ENCODE results near the gene RERE.

The RERE gene

DNA sequence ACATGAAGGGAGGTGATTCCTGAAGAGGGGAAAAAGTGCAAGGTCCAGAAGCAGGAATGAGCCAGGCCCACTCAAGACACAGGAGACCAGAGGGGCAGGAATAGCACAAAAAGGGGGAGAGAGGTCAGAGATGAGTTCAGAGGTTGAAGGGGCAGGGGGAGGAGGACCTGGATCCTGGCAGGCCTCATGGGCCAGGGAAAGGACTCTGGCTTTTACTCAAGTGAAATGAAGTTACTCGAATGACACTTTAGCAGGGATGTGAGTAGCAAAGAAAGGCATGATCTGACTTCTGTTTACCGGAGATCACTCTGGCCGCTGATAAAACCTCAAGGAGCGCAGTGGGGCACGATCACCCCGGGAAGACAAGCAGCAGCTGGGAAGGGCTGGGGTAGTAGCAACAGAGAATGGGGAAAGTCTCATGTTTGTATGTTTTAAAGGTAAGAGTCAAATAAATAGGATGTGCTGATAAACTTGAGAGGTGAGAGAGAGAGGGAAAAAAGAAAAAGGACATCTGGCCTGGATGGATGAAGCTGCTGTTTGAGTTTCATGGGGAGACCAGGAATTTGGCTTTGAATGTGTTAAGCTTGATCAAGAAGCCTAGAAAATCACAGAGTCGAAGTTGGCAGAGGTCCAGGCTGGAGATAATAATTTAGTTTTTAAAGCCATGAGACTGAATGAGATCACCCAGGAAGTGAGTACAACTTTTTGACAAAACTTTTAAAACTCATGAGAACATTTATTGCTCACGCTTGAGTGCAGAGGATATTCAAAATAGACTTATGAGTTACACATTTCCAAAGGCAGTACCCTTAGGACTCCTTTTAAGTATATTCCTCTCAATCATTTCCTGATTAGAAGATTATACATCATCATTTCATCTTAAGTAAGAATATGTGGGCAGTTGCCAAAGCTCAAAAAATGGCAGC is 156.0 kb downstream of the RERE start (continued):
- TF ChIP-seq ZNF791 (tag by site-specific recombination; IDR thresholded peaks at IDR 0.05) (no peak), ZFP69B (tag by site-specific recombination; IDR thresholded peaks at IDR 0.05) (0 out of 2 replicates have a peak, but pooled peaks have one; percentile 14), ZSCAN5A (tag by site-specific recombination; IDR thresholded peaks at IDR 0.05) (no peak), ZNF366 (tag by site-specific recombination; conservative IDR thresholded peaks at IDR 0.05) (peak; percentile 91), ZNF600 (tag by site-specific recombination; IDR thresholded peaks at IDR 0.05) (peak; percentile 82), OSR2 (tag by site-specific recombination; IDR thresholded peaks at IDR 0.05) (peak; percentile 94), ZNF24 (tag by site-specific recombination; IDR thresholded peaks at IDR 0.05) (peak; percentile 68; the same call in 1 of the 2 replicates), FEZF1 (tag by site-specific recombination; IDR thresholded peaks at IDR 0.05) (peak; percentile 71; the same call in 1 of the 2 replicates), ZNF768 (tag by site-specific recombination; IDR thresholded peaks at IDR 0.05) (no peak), ZNF660 (tag by site-specific recombination; IDR thresholded peaks at IDR 0.05) (peak; percentile 79; the same call in 1 of the 2 replicates), ZBTB44 (tag by site-specific recombination; IDR thresholded peaks at IDR 0.05) (peak; percentile 34), ZNF341 (tag by site-specific recombination; IDR thresholded peaks at IDR 0.05; ENCODE audit: low read depth) (peak; percentile 19; the same call in 1 of the 2 replicates), PRDM1 (tag by site-specific recombination; IDR thresholded peaks at IDR 0.05) (peak; percentile 97), ZNF324 (tag by site-specific recombination; IDR thresholded peaks at IDR 0.05) (peak; percentile 41; the same call in 1 of the 2 replicates), ZNF2 (tag by site-specific recombination; IDR thresholded peaks at IDR 0.05) (0 out of 2 replicates have a peak, but pooled peaks have one; percentile 35), ZNF785 (tag by site-specific recombination; IDR thresholded peaks at IDR 0.05) (no peak), ZNF184 (tag by site-specific recombination; IDR thresholded peaks at IDR 0.05) (peak; percentile 79; the same call in 1 of the 2 replicates), ZBTB20 (tag by site-specific recombination; IDR thresholded peaks at IDR 0.05) (peak; percentile 39; the same call in 1 of the 2 replicates), ZBTB8A (tag by site-specific recombination; IDR thresholded peaks at IDR 0.05) (peak; percentile 41; the same call in 1 of the 2 replicates), SP7 (tag by site-specific recombination; IDR thresholded peaks at IDR 0.05) (peak; percentile 83), ZNF362 (tag by site-specific recombination; IDR thresholded peaks at IDR 0.05) (peak; percentile 58; the same call in 1 of the 2 replicates)
- TF ChIP-seq, protein P1, sequence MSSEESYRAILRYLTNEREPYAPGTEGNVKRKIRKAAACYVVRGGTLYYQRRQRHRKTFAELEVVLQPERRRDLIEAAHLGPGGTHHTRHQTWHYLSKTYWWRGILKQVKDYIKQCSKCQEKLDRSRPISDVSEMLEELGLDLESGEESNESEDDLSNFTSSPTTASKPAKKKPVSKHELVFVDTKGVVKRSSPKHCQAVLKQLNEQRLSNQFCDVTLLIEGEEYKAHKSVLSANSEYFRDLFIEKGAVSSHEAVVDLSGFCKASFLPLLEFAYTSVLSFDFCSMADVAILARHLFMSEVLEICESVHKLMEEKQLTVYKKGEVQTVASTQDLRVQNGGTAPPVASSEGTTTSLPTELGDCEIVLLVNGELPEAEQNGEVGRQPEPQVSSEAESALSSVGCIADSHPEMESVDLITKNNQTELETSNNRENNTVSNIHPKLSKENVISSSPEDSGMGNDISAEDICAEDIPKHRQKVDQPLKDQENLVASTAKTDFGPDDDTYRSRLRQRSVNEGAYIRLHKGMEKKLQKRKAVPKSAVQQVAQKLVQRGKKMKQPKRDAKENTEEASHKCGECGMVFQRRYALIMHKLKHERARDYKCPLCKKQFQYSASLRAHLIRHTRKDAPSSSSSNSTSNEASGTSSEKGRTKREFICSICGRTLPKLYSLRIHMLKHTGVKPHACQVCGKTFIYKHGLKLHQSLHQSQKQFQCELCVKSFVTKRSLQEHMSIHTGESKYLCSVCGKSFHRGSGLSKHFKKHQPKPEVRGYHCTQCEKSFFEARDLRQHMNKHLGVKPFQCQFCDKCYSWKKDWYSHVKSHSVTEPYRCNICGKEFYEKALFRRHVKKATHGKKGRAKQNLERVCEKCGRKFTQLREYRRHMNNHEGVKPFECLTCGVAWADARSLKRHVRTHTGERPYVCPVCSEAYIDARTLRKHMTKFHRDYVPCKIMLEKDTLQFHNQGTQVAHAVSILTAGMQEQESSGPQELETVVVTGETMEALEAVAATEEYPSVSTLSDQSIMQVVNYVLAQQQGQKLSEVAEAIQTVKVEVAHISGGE (tag by site-specific recombination; conservative IDR thresholded peaks at IDR 0.05; ENCODE audit: low read depth): no peak
- TF ChIP-seq, protein P2, sequence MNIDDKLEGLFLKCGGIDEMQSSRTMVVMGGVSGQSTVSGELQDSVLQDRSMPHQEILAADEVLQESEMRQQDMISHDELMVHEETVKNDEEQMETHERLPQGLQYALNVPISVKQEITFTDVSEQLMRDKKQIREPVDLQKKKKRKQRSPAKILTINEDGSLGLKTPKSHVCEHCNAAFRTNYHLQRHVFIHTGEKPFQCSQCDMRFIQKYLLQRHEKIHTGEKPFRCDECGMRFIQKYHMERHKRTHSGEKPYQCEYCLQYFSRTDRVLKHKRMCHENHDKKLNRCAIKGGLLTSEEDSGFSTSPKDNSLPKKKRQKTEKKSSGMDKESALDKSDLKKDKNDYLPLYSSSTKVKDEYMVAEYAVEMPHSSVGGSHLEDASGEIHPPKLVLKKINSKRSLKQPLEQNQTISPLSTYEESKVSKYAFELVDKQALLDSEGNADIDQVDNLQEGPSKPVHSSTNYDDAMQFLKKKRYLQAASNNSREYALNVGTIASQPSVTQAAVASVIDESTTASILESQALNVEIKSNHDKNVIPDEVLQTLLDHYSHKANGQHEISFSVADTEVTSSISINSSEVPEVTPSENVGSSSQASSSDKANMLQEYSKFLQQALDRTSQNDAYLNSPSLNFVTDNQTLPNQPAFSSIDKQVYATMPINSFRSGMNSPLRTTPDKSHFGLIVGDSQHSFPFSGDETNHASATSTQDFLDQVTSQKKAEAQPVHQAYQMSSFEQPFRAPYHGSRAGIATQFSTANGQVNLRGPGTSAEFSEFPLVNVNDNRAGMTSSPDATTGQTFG (tag by site-specific recombination; IDR thresholded peaks at IDR 0.05; ENCODE audit: borderline replicate concordance): no peak
- TF ChIP-seq, protein P3, sequence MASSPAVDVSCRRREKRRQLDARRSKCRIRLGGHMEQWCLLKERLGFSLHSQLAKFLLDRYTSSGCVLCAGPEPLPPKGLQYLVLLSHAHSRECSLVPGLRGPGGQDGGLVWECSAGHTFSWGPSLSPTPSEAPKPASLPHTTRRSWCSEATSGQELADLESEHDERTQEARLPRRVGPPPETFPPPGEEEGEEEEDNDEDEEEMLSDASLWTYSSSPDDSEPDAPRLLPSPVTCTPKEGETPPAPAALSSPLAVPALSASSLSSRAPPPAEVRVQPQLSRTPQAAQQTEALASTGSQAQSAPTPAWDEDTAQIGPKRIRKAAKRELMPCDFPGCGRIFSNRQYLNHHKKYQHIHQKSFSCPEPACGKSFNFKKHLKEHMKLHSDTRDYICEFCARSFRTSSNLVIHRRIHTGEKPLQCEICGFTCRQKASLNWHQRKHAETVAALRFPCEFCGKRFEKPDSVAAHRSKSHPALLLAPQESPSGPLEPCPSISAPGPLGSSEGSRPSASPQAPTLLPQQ (tag by site-specific recombination; IDR thresholded peaks at IDR 0.05): peak; percentile 64; the same call in 1 of the 2 replicates
- TF ChIP-seq, protein P4, sequence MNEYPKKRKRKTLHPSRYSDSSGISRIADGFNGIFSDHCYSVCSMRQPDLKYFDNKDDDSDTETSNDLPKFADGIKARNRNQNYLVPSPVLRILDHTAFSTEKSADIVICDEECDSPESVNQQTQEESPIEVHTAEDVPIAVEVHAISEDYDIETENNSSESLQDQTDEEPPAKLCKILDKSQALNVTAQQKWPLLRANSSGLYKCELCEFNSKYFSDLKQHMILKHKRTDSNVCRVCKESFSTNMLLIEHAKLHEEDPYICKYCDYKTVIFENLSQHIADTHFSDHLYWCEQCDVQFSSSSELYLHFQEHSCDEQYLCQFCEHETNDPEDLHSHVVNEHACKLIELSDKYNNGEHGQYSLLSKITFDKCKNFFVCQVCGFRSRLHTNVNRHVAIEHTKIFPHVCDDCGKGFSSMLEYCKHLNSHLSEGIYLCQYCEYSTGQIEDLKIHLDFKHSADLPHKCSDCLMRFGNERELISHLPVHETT (tag by site-specific recombination; IDR thresholded peaks at IDR 0.05): peak; percentile 45; the same call in 1 of the 2 replicates

Measured in HEK293 (cell line).